SK-N-MC (cell line): ENCODE data around the gene ST6GALNAC3.

Source experiments
- EZH2 ChIP-seq: fragments of 200-600 bp; sonication (generic); IDR thresholded peaks from one replicate; pipeline ENCODE4 v1.6.1; 2017; ENCODE audit warnings: antibody characterized with exemption
- FOXP2 ChIP-seq: optimal IDR thresholded peaks from 2 replicates; pipeline ENCODE3; 2011; ENCODE audit warnings: mild to moderate bottlenecking, moderate library complexity; ENCODE audit not compliant: insufficient read depth; ENCODE audit errors: extremely low read length, control extremely low read depth
- POLR2AphosphoS5 ChIP-seq: IDR thresholded peaks from 2 replicates; pipeline ENCODE4 v1.6.1; 2012; ENCODE audit warnings: mild to moderate bottlenecking, low read depth, low read length, borderline replicate concordance

DNA sequence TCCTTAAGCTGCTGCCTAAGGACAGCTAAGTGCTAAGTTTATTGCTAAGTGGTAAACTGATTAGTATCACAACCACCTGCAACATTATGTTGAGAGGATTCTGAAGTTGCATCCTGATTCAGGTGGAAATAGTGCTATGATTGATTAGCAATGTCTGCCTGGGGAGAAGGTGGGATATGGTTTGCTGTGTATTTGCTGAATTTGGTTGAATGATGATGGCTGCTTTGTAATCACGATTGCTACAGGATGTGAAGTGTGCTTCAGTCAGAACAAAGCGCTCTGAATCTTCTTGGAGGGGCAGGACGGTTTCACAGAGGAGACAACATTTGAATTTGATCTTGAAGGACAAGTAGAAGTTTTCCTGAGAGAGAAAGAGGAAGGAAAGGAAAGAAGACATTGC lies 226.0 kb downstream of the ST6GALNAC3 start:
- TF ChIP-seq EZH2: no peak
- TF ChIP-seq POLR2AphosphoS5: no peak
- TF ChIP-seq FOXP2: no peak
